Uterus (tissue), 4 donors: ENCODE data around the gene CRIP2. TPM values are rescaled to one million over a fixed set of nuclear protein-coding genes. Genes with fewer than 3 reads are reported as not detected.

ENCODE experiments used
- DNase-seq, 2 donors: peaks; one replicate each; pipeline ENCODE4 v3.0.0-alpha.2; 2019 to 2020
- H3K27ac ChIP-seq, 2 donors: fragments of 200-600 bp; sonication (generic); 1 replicate in 1 of 2; 2 replicates in 1 of 2; pipeline ENCODE4 v1.5.1; 2016 to 2018
- H3K27me3 ChIP-seq, 2 donors: fragments of 200-600 bp; sonication (generic); one replicate each; pipeline ENCODE4 v1.5.1; 2018 to 2019; ENCODE audit warnings: control low read depth in 1 of 2
- H3K36me3 ChIP-seq, 2 donors: fragments of 200-600 bp; sonication (generic); one replicate each; pipeline ENCODE4 v1.5.1; 2019; ENCODE audit warnings: control low read depth in 1 of 2
- H3K4me1 ChIP-seq, 2 donors: fragments of 200-600 bp; sonication (generic); one replicate each; pipeline ENCODE4 v1.5.1; 2018 to 2019; ENCODE audit warnings: control low read depth in 1 of 2
- H3K4me3 ChIP-seq, 2 donors: fragments of 200-600 bp; sonication (generic); 1 replicate in 1 of 2; 2 replicates in 1 of 2; pipeline ENCODE4 v1.5.1; 2018 to 2019; ENCODE audit warnings: mild to moderate bottlenecking in 1 of 2
- H3K9me3 ChIP-seq, 2 donors: fragments of 200-600 bp; sonication (generic); one replicate each; pipeline ENCODE4 v1.5.1; 2019; ENCODE audit warnings: control low read depth in 1 of 2
- POLR2A ChIP-seq, 2 donors: fragments of 450-650 bp; IDR thresholded peaks; one replicate each; pipeline ENCODE4 v1.6.1; 2016; ENCODE audit warnings: antibody characterized with exemption in 2 of 2, mild to moderate bottlenecking in 1 of 2, moderate library complexity in 1 of 2
- intact Hi-C: fragments of 100-400 bp; cut with DNase I; formaldehyde crosslinking; loops from one replicate; pipeline ENCODE4 v1.15.1; 2023; ENCODE audit warnings: low total_unique reads
- total RNA-seq, 4 donors: library from RNA; depleted of rRNA in 3 of 4; stranded (reverse); fragments of >200 nt in 3 of 4; gene quantifications; one replicate each; pipeline versions ENCODE4 v1.1.0 to v1.2.4, GENCODE V29; 2014 to 2023
- TF ChIP-seq, protein P1 (sequence below), 4 experiments: fragments of 200-600 bp in 2 of 4; fragments of 450-650 bp in 2 of 4; sonication (generic) in 2 of 4; IDR thresholded peaks; one replicate each; pipeline ENCODE4 v1.5.1; 2016 to 2019; ENCODE audit warnings: antibody characterized with exemption in 4 of 4, mild to moderate bottlenecking in 2 of 4, moderate library complexity in 1 of 4
- donor health status: DM: yes; HTN: yes; CAD: no.

The CRIP2 gene
- total RNA-seq, 4 donors from 2014 or later = 76.1 to 377 (median 163) TPM

DNA sequence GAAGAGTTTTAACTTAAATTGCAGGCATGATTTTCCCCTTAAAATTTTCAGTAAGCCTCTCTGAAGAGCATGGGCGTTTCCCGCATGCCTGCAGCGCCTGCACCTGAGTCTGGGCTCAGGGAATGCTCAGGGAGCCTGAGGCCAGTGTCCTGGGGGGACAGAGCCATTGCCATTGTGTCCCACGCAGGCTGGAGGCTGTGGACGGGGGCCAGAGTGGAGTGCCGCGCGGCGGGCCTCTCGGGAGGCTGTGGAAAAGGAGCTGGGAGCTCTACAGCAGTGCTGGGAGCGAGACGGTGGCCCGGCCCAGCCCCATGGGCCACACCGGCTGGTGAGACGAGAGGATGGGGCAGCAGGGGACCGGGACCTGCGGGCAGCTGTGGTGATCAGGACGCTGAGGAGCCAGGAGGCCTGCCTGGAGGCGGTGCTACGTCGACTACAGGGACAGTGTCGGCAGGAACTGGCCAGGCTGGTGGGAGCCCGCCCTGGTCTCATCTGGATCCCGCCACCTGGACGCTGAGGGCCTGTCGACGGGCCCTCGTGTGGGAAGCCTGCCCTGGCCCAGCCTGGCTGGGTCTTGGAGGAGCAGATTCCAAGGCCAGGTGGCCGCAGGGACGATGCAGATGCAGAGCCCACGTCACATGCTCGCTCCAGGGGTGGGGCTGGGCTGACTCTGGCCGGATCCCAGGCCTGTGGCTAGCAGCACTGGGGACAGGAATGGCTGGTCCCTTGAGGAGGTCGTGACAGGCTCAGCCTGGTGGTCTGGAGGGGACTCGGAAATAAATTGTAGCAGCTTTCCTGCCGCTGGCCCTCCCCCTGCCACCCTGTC lies 24.0 kb downstream of the CRIP2 start:
- TF ChIP-seq POLR2A (IDR thresholded peaks at IDR 0.05) = no peak
- TF ChIP-seq, protein P1, sequence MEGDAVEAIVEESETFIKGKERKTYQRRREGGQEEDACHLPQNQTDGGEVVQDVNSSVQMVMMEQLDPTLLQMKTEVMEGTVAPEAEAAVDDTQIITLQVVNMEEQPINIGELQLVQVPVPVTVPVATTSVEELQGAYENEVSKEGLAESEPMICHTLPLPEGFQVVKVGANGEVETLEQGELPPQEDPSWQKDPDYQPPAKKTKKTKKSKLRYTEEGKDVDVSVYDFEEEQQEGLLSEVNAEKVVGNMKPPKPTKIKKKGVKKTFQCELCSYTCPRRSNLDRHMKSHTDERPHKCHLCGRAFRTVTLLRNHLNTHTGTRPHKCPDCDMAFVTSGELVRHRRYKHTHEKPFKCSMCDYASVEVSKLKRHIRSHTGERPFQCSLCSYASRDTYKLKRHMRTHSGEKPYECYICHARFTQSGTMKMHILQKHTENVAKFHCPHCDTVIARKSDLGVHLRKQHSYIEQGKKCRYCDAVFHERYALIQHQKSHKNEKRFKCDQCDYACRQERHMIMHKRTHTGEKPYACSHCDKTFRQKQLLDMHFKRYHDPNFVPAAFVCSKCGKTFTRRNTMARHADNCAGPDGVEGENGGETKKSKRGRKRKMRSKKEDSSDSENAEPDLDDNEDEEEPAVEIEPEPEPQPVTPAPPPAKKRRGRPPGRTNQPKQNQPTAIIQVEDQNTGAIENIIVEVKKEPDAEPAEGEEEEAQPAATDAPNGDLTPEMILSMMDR (IDR thresholded peaks at IDR 0.05) = no peak
- no peak overlapping the region for H3K4me3 ChIP-seq
- H3K9me3 ChIP-seq = no peaks in the 10 kb centered on the region
- H3K4me1 ChIP-seq = no peaks in the 10 kb centered on the region
- no peak for DNase-seq
- no peak overlapping the region for H3K27ac ChIP-seq
- intact Hi-C loops = no loop called here
- H3K27me3 ChIP-seq = no peaks in the 10 kb centered on the region
- H3K36me3 ChIP-seq = no peaks in the 10 kb centered on the region

DNA sequence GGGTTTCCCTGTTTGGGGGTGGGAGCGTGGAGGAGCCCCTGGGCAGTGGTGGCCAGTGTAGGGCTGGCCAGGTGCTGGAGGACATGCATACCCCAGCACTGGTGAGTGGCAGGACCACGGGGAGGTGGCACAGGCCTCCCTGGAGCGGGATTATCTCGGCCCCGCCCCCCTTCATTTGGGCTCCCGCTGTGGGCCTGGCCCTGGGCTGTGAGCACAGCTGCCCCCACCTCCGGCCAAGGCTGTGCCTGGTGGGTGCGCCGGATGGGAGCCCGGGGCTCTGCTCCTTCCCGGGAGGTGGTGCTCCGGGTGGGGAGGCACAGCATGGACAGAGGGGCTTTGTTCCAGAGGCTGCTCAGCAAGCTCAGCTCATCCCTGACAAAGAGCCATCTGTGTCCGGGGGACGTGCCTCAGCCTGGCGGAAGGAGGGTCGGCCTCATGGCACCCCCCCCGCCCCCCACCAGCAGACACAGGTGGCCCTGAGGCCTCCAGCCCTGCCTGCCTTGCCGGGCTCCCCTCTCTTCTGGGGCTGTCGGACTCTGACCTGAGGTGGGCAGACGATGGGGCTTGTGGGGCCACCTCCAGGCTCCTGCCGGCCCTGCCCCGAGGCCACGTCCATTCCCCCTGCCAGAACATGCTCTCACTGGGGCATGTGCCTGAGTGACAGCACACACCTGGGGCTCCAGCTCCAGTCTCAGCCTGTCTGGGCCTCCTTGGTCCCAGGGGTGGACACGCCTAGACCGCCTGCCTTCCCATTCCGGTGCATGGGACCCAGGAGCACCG lies 24.8 kb downstream of the CRIP2 start:
- H3K9me3 ChIP-seq = no peaks in the 10 kb centered on the region
- no peak overlapping the region for H3K27ac ChIP-seq
- no peak overlapping the region for H3K4me3 ChIP-seq
- no peaks in the 10 kb centered on the region for H3K27me3 ChIP-seq
- no peaks in the 10 kb centered on the region for H3K36me3 ChIP-seq
- intact Hi-C loops = no loop called here
- no peak for DNase-seq
- no peaks in the 10 kb centered on the region for H3K4me1 ChIP-seq
- TF ChIP-seq POLR2A (IDR thresholded peaks at IDR 0.05) = no peak
- TF ChIP-seq, protein P1 (IDR thresholded peaks at IDR 0.05) = no peak

DNA sequence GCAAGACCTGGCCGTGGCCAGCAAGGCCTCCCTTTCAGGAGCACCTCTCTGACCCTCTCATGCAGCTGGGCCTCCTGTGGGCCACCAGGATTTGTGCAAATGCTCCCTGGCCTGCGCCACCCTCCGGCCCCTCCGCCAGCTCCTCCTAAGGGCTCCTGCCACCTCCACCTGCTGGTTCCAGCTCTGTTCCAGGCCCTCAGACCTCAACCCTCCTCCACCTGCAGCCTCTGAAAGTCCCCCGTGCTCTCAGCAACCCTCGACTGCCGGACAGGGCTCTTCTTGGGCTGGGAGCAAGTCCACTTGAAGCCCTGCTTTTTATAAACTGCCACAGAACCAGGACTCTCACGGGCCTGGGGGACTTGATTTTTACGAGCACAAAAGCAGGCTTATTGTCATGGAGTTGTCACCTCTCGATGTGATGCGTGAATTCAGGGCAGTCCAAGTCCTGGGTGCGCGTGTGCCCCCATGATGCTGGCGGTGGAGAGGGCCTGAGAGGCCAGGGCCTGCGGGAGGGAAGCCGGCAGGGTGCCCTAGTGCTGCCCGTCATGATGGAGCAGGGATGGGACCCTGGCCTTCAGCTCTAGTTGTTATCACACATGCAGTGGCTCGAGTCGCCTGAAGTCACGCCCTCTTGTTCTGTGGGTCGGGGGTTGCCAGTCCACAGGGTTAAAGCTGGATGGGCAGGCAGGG lies 25.6 kb downstream of the CRIP2 start:
- Histone ChIP-seq H3K4me1 (no peaks in the 10 kb centered on the region), H3K36me3 (no peaks in the 10 kb centered on the region), H3K9me3 (no peaks in the 10 kb centered on the region), H3K27me3 (no peaks in the 10 kb centered on the region), H3K4me3 (no peak overlapping the region), H3K27ac (no peak overlapping the region)
- TF ChIP-seq, protein P1 (IDR thresholded peaks at IDR 0.05) = no peak
- no peak for TF ChIP-seq POLR2A (IDR thresholded peaks at IDR 0.05)
- intact Hi-C loops = no loop called here
- DNase-seq = no peak

DNA sequence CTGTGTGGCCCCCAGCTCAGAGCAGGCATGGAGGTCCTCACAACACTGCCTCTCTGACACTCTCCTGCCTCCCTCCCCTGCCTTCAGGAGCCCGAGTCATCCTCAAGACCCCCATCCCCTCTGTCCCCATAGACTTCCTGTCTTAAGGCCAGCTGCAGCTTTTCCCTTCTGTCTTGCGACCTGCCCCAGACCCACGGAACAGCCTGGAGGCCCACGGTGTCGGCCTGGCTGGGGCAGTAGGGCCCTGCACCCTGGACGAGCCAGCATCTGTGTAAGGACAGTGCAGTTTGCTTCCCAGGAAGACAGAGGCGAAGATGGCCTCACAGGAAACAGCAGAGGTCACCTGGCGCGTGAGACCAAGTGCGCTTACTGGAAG lies 26.1 kb downstream of the CRIP2 start:
- intact Hi-C loops = no loop called here
- Histone ChIP-seq H3K9me3 (no peaks in the 10 kb centered on the region), H3K4me3 (no peak overlapping the region), H3K36me3 (no peaks in the 10 kb centered on the region), H3K27me3 (no peaks in the 10 kb centered on the region), H3K4me1 (no peaks in the 10 kb centered on the region), H3K27ac (no peak overlapping the region)
- TF ChIP-seq, protein P1 (IDR thresholded peaks at IDR 0.05) = no peak
- TF ChIP-seq POLR2A (IDR thresholded peaks at IDR 0.05) = no peak
- DNase-seq = no peak
